ENCODE data around the gene RBMX.
A peak's percentile ranks its signal among the peaks of the same experiment; 100 is the strongest.
"Not testable (repeated sequence)": the region's sequence is repeated elsewhere in the genome, so short reads cannot be mapped to it uniquely, and the experiment has no call there.

The RBMX gene

GRCh38 chrX:136880452-136881013 lies at the start of gene RBMX:
Gene RBMX (minus strand): TSS chrX:136880725. CDS start chrX:136879427, 1,298 bp downstream.
- DNase-seq = peak; percentile 92 to 94

- DNase-seq = not testable (repeated sequence)
Measured at GRCh38 chrX:136921438-136921837, 40.9 kb upstream of the RBMX start.

- no peak for DNase-seq
Measured at GRCh38 chrX:136920001-136920400, 39.5 kb upstream of the RBMX start.

GRCh38 chrX:136916827-136917226 lies 36.3 kb upstream of the RBMX start:
- DNase-seq = no peak

- not testable (repeated sequence) for DNase-seq
Measured at GRCh38 chrX:136911661-136912060, 31.1 kb upstream of the RBMX start.

GRCh38 chrX:136911253-136911652 lies 30.7 kb upstream of the RBMX start:
- DNase-seq = no peak

- no peak for DNase-seq
Measured at GRCh38 chrX:136910565-136911035, 30.1 kb upstream of the RBMX start.

GRCh38 chrX:136909706-136910564 lies 29.4 kb upstream of the RBMX start:
- peak; percentile 63 to 76 for DNase-seq

- DNase-seq = peak; percentile 72 to 78
Measured at GRCh38 chrX:136909119-136909705, 28.7 kb upstream of the RBMX start.

- DNase-seq = no peak
Measured at GRCh38 chrX:136907621-136908020, 27.1 kb upstream of the RBMX start.

- DNase-seq = no peak
Measured at GRCh38 chrX:136906921-136907510, 26.5 kb upstream of the RBMX start.

- DNase-seq = not testable (repeated sequence)
Measured at GRCh38 chrX:136904067-136904466, 23.5 kb upstream of the RBMX start.

GRCh38 chrX:136900071-136900470 lies 19.5 kb upstream of the RBMX start:
- DNase-seq = not testable (repeated sequence)

- DNase-seq = no peak
Measured at GRCh38 chrX:136899221-136899620, 18.7 kb upstream of the RBMX start.

GRCh38 chrX:136898752-136899151 lies 18.2 kb upstream of the RBMX start:
- DNase-seq = not testable (repeated sequence)

GRCh38 chrX:136896121-136896914 lies 15.8 kb upstream of the RBMX start:
- no peak for DNase-seq

GRCh38 chrX:136892412-136892811 lies 11.9 kb upstream of the RBMX start:
- no peak for DNase-seq

GRCh38 chrX:136890596-136890995 lies 10.1 kb upstream of the RBMX start:
- not testable (repeated sequence) for DNase-seq

GRCh38 chrX:136889269-136889668 lies 8.7 kb upstream of the RBMX start:
- no peak for DNase-seq

- peak; percentile 49 to 66 for DNase-seq
Measured at GRCh38 chrX:136880003-136880451, 498 bp downstream of the RBMX start.

GRCh38 chrX:136879001-136879687 lies 1.4 kb downstream of the RBMX start:
- DNase-seq = peak in 1 of 2 donors; percentile 46

GRCh38 chrX:136878423-136878822 lies 2.1 kb downstream of the RBMX start:
- no peak for DNase-seq
